Keratinocyte (primary cell): ENCODE results near the gene SELENOF. TPM values are rescaled to one million over a fixed set of nuclear protein-coding genes. Genes with fewer than 3 reads are reported as not detected.

Experiments
- DNase-seq: peaks from one replicate; pipeline ENCODE4 v3.0.0-alpha.2; 2011; ENCODE audit warnings: low read depth, missing footprints, low spot score
- FAIRE-seq: peaks from 2 replicates; lab custom pipeline; 2011; peaks lifted over from hg19 to GRCh38; lab: Jason Lieb, UNC
- H2AFZ ChIP-seq: 2 replicates; pipeline ENCODE4 v1.6.0; 2012; ENCODE audit warnings: low read length, control low read depth, inconsistent platforms; ENCODE audit not compliant: control insufficient read depth
- H3K27ac ChIP-seq: 2 replicates; pipeline ENCODE4 v1.5.1; 2011; ENCODE audit warnings: low read length; ENCODE audit not compliant: control insufficient read depth, insufficient read depth
- H3K27me3 ChIP-seq: 3 replicates; pipeline ENCODE4 v1.6.0; 2011; ENCODE audit warnings: low read length; ENCODE audit not compliant: control insufficient read depth, insufficient read depth; ENCODE audit errors: extremely low read depth
- H3K36me3 ChIP-seq, 2 experiments: 2 replicates in 1 of 2; 3 replicates in 1 of 2; pipeline ENCODE4 v1.5.1; 2011; ENCODE audit warnings: low read length in 2 of 2, mild to moderate bottlenecking in 1 of 2; ENCODE audit not compliant: control insufficient read depth in 2 of 2, insufficient read depth in 2 of 2; ENCODE audit errors: extremely low read depth in 1 of 2
- H3K4me1 ChIP-seq: 3 replicates; pipeline ENCODE4 v1.5.1; 2011; ENCODE audit warnings: low read length; ENCODE audit not compliant: control insufficient read depth, insufficient read depth; ENCODE audit errors: extremely low read depth
- H3K4me2 ChIP-seq: 3 replicates; pipeline ENCODE4 v1.6.0; 2011; ENCODE audit warnings: low read depth, low read length; ENCODE audit not compliant: control insufficient read depth, insufficient read depth; ENCODE audit errors: extremely low read depth
- H3K4me3 ChIP-seq, 3 experiments: fragments of 200-600 bp in 1 of 3; sonication (generic) in 1 of 3; 2 replicates in 2 of 3; 3 replicates in 1 of 3; pipeline ENCODE4 v1.5.1; 2011 to 2016; ENCODE audit warnings: low read length in 3 of 3, mild to moderate bottlenecking in 3 of 3, control low read depth in 2 of 3, inconsistent platforms in 1 of 3, low read depth in 1 of 3, mixed read lengths in 1 of 3, mixed run types in 1 of 3, moderate library complexity in 1 of 3; ENCODE audit not compliant: control insufficient read depth in 2 of 3, insufficient read depth in 2 of 3; ENCODE audit errors: extremely low read depth in 1 of 3
- H3K79me2 ChIP-seq: 2 replicates; pipeline ENCODE4 v1.6.0; 2012; ENCODE audit warnings: low read length; ENCODE audit not compliant: control insufficient read depth, insufficient read depth
- H3K9ac ChIP-seq: 3 replicates; pipeline ENCODE4 v1.6.0; 2011; ENCODE audit warnings: low read length; ENCODE audit not compliant: control insufficient read depth, insufficient read depth; ENCODE audit errors: extremely low read depth
- H3K9me1 ChIP-seq: 3 replicates; pipeline ENCODE4 v1.6.0; 2011; ENCODE audit warnings: low read length; ENCODE audit not compliant: control insufficient read depth, insufficient read depth; ENCODE audit errors: extremely low read depth
- H3K9me3 ChIP-seq: 2 replicates; pipeline ENCODE4 v1.5.1; 2012; ENCODE audit warnings: low read depth, low read length; ENCODE audit not compliant: control insufficient read depth
- H4K20me1 ChIP-seq: 3 replicates; pipeline ENCODE4 v1.6.0; 2011; ENCODE audit warnings: low read length; ENCODE audit not compliant: control insufficient read depth, insufficient read depth; ENCODE audit errors: extremely low read depth
- CTCF ChIP-seq, 3 experiments: IDR thresholded peaks in 1 of 3; conservative IDR thresholded peaks in 1 of 3; optimal IDR thresholded peaks in 1 of 3; 2 replicates in 2 of 3; 3 replicates in 1 of 3; pipeline versions ENCODE3 to v1.5.1; 2011; ENCODE audit warnings: low read length in 3 of 3, mild to moderate bottlenecking in 3 of 3, moderate library complexity in 2 of 3, control low read depth in 1 of 3, inconsistent platforms in 1 of 3; ENCODE audit not compliant: insufficient read depth in 2 of 3; ENCODE audit errors: extremely low read depth in 1 of 3
- EZH2 ChIP-seq: IDR thresholded peaks from one replicate; pipeline ENCODE4 v1.6.1; 2012; ENCODE audit warnings: inconsistent platforms, mild to moderate bottlenecking, low read length, moderate library complexity
- dilution Hi-C: fragments of 300-500 bp; cut with MboI; formaldehyde crosslinking; loops from one replicate; pipeline ENCODE4 v1.7.0; 2020; ENCODE audit warnings: low sequenced_read_pairs; ENCODE audit not compliant: extremely low pct_ligation_motif_present
- polyA plus RNA-seq, 5 experiments: library from polyadenylated mRNA; depleted of rRNA in 3 of 5; stranded (reverse) in 3 of 5; stranded (forward) in 1 of 5; unstranded in 1 of 5; fragments of >200 nt; gene quantifications; 1 replicate in 1 of 5; 2 replicates in 3 of 5; 3 replicates in 1 of 5; pipeline versions ENCODE4 v1.2.1 to v1.2.3, GENCODE V29; 2011 to 2012; ENCODE audit warnings: missing spikeins in 2 of 5, low read depth in 1 of 5, low replicate concordance in 1 of 5

The SELENOF gene
- polyA plus RNA-seq, 1 donor (not counting 4 experiments of a cell fraction or from before 2014, with no cell fraction given), result 246 TPM

GRCh38 chr1:86829321-86829720 is 84.6 kb downstream of the SELENOF start:
- H3K9me1 ChIP-seq, result no peaks in the 10 kb centered on the region
- no peaks in the 10 kb centered on the region for H3K36me3 ChIP-seq
- no peaks in the 10 kb centered on the region for H3K4me1 ChIP-seq
- dilution Hi-C loops, result no loop called here
- TF ChIP-seq CTCF (optimal IDR thresholded peaks at IDR 0.05 in 1 of 3, IDR thresholded peaks at IDR 0.05 in 1 of 3, conservative IDR thresholded peaks at IDR 0.05 in 1 of 3; ENCODE audit: extremely low read depth in 1 of 3, insufficient read depth in 2 of 3, low read length in 3 of 3) (no peak), EZH2 (no peak)
- H4K20me1 ChIP-seq, result no peaks in the 10 kb centered on the region
- no peak overlapping the region for H2AFZ ChIP-seq
- DNase-seq, result no peak
- no peak overlapping the region for H3K9ac ChIP-seq
- FAIRE-seq, result no peak
- H3K27me3 ChIP-seq, result no peaks in the 10 kb centered on the region
- no peak overlapping the region for H3K4me2 ChIP-seq
- no peak overlapping the region for H3K4me3 ChIP-seq
- no peak overlapping the region for H3K27ac ChIP-seq
- no peaks in the 10 kb centered on the region for H3K79me2 ChIP-seq
- no peaks in the 10 kb centered on the region for H3K9me3 ChIP-seq

GRCh38 chr1:86828024-86828423 is 85.9 kb downstream of the SELENOF start:
- DNase-seq (no peak), FAIRE-seq (no peak)
- Histone ChIP-seq H3K27me3 (no peaks in the 10 kb centered on the region), H3K79me2 (no peaks in the 10 kb centered on the region), H3K9me1 (no peaks in the 10 kb centered on the region), H3K4me3 (no peak overlapping the region), H3K9me3 (no peaks in the 10 kb centered on the region), H3K4me2 (no peak overlapping the region), H4K20me1 (no peaks in the 10 kb centered on the region), H3K27ac (no peak overlapping the region), H3K36me3 (no peaks in the 10 kb centered on the region), H3K4me1 (no peaks in the 10 kb centered on the region), H3K9ac (no peak overlapping the region), H2AFZ (no peak overlapping the region)
- dilution Hi-C loops, result no loop called here
- no peak for TF ChIP-seq CTCF (optimal IDR thresholded peaks at IDR 0.05 in 1 of 3, IDR thresholded peaks at IDR 0.05 in 1 of 3, conservative IDR thresholded peaks at IDR 0.05 in 1 of 3; ENCODE audit: extremely low read depth in 1 of 3, insufficient read depth in 2 of 3, low read length in 3 of 3)
- no peak for TF ChIP-seq EZH2
